ENCODE data around the gene EMILIN3. TPM values are rescaled to one million over a fixed set of nuclear protein-coding genes. Genes with fewer than 3 reads are reported as not detected.

Gene EMILIN3
- total RNA-seq, 6 experiments from 2014 or later, result not detected

- no peak overlapping the region for H3K27ac Mint-ChIP-seq
- no peaks in the 10 kb centered on the region for H3K9me3 Mint-ChIP-seq
- DNase-seq, result no peak
- no peak overlapping the region for H3K4me3 Mint-ChIP-seq
- H3K36me3 Mint-ChIP-seq (ENCODE audit: low read depth), result peaks cover 10% of the 10 kb centered on the region
- TF ChIP-seq CTCF (IDR thresholded peaks at IDR 0.05), result no peak
- H3K4me1 Mint-ChIP-seq (ENCODE audit: low read depth), result peaks cover 6% of the 10 kb centered on the region; the same call in 1 of the 2 replicates
- H3K27me3 Mint-ChIP-seq (ENCODE audit: insufficient read depth), result no peaks in the 10 kb centered on the region; the same call in 1 of the 2 replicates
Measured at GRCh38 chr20:41349943-41350342, 16.7 kb downstream of the EMILIN3 start.

GRCh38 chr20:41349266-41349665, 17.4 kb downstream of the EMILIN3 start:
- DNase-seq, result no peak
- Mint-ChIP-seq H3K4me1 (ENCODE audit: low read depth) (peaks cover 6% of the 10 kb centered on the region; the same call in 1 of the 2 replicates), H3K4me3 (no peak overlapping the region), H3K36me3 (ENCODE audit: low read depth) (peaks cover 10% of the 10 kb centered on the region), H3K27me3 (ENCODE audit: insufficient read depth) (no peaks in the 10 kb centered on the region; the same call in 1 of the 2 replicates), H3K27ac (no peak overlapping the region), H3K9me3 (no peaks in the 10 kb centered on the region)
- no peak for TF ChIP-seq CTCF (IDR thresholded peaks at IDR 0.05)

DNA sequence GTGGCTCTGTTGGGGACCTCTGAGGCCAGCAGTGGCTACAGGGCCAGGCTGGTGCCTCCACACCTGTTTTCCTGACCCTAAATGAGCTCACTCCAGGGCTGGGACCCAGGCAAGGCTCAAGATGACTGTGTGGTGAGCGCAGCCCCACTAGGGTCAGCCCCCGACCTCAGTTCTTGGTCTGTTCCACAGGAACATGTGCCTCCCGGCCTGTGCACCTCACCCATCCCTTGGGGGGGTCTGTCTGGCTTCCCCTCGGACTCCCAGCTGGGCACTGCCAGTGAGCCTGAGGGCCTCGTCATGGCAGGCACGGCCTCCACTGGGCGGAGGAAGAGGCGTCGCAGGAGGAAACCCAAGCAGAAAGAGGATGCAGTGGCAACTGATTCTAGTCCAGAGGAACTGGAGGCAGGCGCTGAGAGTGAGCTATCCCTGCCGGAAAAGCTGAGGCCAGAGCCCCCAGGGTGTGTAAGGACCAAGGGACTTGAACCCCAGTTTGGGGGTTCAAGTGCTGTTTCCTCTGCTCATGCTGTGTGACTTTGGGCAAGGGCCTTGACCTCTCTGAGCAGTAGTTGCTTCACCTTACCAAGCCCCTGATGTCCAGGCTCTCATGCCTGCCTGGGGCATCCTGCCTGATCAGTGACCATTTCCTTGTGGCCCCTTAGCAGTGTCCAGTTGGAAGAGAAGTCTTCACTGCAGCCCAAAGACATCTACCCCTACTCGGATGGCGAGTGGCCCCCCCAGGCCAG, 18.0 kb downstream of the EMILIN3 start:
- H3K9me3 Mint-ChIP-seq, result no peaks in the 10 kb centered on the region
- H3K4me3 Mint-ChIP-seq, result no peak overlapping the region
- peaks cover 7% of the 10 kb centered on the region; the same call in 1 of the 2 replicates for H3K4me1 Mint-ChIP-seq (ENCODE audit: low read depth)
- TF ChIP-seq CTCF (IDR thresholded peaks at IDR 0.05), result no peak
- DNase-seq, result no peak
- no peaks in the 10 kb centered on the region; the same call in 1 of the 2 replicates for H3K27me3 Mint-ChIP-seq (ENCODE audit: insufficient read depth)
- no peak overlapping the region for H3K27ac Mint-ChIP-seq
- H3K36me3 Mint-ChIP-seq (ENCODE audit: low read depth), result peaks cover 10% of the 10 kb centered on the region

DNA sequence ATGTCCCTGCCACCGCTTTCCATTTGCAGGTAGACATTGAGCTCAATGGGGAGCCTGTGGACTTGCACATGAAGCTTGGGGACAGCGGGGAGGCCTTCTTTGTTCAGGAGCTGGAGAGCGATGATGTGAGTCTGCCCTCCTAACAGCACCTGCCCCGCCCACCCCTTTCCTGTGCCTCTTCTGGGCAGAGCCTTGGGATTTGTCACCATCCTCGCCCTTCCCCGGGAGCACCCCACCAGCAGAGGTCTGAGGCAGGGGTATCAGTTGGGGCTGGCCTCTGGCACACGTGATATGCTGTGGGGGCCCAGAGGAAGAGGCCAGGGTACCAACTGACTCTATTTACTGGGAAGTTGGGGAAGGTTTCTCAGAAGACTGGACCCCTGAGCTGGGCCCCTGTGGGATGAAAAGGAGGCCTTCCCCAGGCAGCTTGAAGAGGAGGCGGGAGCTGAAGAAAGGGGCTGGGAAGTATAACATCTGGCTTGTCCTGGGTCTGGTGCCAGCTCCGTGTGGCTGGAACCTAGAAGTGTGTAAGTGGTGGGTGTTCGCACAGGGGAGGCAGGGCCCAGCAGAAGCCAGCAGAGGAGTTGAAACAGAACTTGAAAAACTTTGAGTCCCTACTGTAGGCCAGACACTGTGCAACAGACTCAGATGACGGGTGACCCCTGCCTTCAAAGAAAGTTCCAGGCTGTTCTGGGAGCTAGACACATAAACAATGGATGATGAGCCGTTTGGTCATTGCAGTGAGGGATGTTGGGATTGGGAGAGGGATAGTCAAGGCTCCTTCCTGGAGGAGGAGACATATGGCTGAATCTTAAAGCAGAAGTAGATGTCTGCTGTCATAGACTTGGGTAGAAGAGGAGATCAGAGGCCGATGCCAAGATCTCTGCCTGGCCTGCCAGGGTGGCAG, 18.8 kb downstream of the EMILIN3 start:
- TF ChIP-seq CTCF (IDR thresholded peaks at IDR 0.05), result no peak
- no peak for DNase-seq
- H3K36me3 Mint-ChIP-seq (ENCODE audit: low read depth), result peaks cover 10% of the 10 kb centered on the region
- H3K9me3 Mint-ChIP-seq, result no peaks in the 10 kb centered on the region
- no peak overlapping the region for H3K4me3 Mint-ChIP-seq
- H3K27ac Mint-ChIP-seq, result no peak overlapping the region
- H3K27me3 Mint-ChIP-seq (ENCODE audit: insufficient read depth), result no peaks in the 10 kb centered on the region
- H3K4me1 Mint-ChIP-seq (ENCODE audit: low read depth), result peaks cover 12% of the 10 kb centered on the region; the same call in 1 of the 2 replicates

GRCh38 chr20:41345729-41346067, 20.9 kb downstream of the EMILIN3 start:
- Mint-ChIP-seq H3K4me3 (no peak overlapping the region), H3K4me1 (ENCODE audit: low read depth) (peaks cover 21% of the 10 kb centered on the region)

More at GRCh38 chr20:41345729-41346067, 20.9 kb downstream of the EMILIN3 start:
- H3K36me3 Mint-ChIP-seq (ENCODE audit: low read depth), result peaks cover 9% of the 10 kb centered on the region
- no peak overlapping the region for H3K27ac Mint-ChIP-seq
- TF ChIP-seq CTCF (IDR thresholded peaks at IDR 0.05), result no peak
- no peaks in the 10 kb centered on the region for H3K9me3 Mint-ChIP-seq
- H3K27me3 Mint-ChIP-seq (ENCODE audit: insufficient read depth), result no peaks in the 10 kb centered on the region
- DNase-seq, result no peak

All from HFFc6 (cell line).